SJSA1 (cell line): ENCODE data around the gene OSBPL10. TPM values are rescaled to one million over a fixed set of nuclear protein-coding genes. Genes with fewer than 3 reads are reported as not detected.
"Not testable (repeated sequence)": the region's sequence is repeated elsewhere in the genome, so short reads cannot be mapped to it uniquely, and the experiment has no call there.

ENCODE experiments used
- DNase-seq, 2 experiments: peaks; one replicate each; pipeline ENCODE4 v3.0.0-alpha.2; 2015 to 2020; ENCODE audit warnings: low spot score in 2 of 2, low read depth in 1 of 2
- H3K27ac ChIP-seq: fragments of 250-450 bp; sonication (Bioruptor Pico); 2 replicates; pipeline ENCODE4 v1.5.1; 2020; ENCODE audit warnings: mild to moderate bottlenecking, moderate library complexity
- H3K27me3 ChIP-seq: fragments of 250-450 bp; sonication (Bioruptor Pico); replicated peaks from 2 replicates; pipeline ENCODE4 v1.5.1; 2020; ENCODE audit warnings: mild to moderate bottlenecking, moderate library complexity
- H3K36me3 ChIP-seq: fragments of 250-450 bp; sonication (Bioruptor Pico); 2 replicates; pipeline ENCODE4 v1.5.1; 2020; ENCODE audit warnings: mild to moderate bottlenecking
- H3K4me1 ChIP-seq: fragments of 250-450 bp; sonication (Bioruptor Pico); replicated peaks from 2 replicates; pipeline ENCODE4 v1.6.1; 2021; ENCODE audit warnings: mild to moderate bottlenecking
- H3K4me3 ChIP-seq: fragments of 250-450 bp; sonication (Bioruptor Pico); 2 replicates; pipeline ENCODE4 v1.5.1; 2020; ENCODE audit warnings: mild to moderate bottlenecking
- H3K9me3 ChIP-seq: fragments of 250-450 bp; sonication (Bioruptor Pico); replicated peaks from 2 replicates; pipeline ENCODE4 v1.5.1; 2020; ENCODE audit warnings: mild to moderate bottlenecking
- total RNA-seq: library from RNA; depleted of rRNA; stranded (reverse); fragments of >200 nt; shearing (Covaris generic); gene quantifications from 2 replicates; pipeline ENCODE4 v1.2.3, GENCODE V29; 2014

The OSBPL10 gene
- total RNA-seq, 1 experiment from 2014 or later, result 6.9 TPM

- no peaks in the 10 kb centered on the region for H3K9me3 ChIP-seq
- no peaks in the 10 kb centered on the region for H3K36me3 ChIP-seq
- H3K4me1 ChIP-seq, result no peaks in the 10 kb centered on the region
- no peaks in the 10 kb centered on the region for H3K27me3 ChIP-seq
- H3K4me3 ChIP-seq, result no peak overlapping the region
- no peak overlapping the region for H3K27ac ChIP-seq
- DNase-seq, result no peak
Measured at GRCh38 chr3:31798840-31799239, 182.2 kb downstream of the OSBPL10 start.

DNA sequence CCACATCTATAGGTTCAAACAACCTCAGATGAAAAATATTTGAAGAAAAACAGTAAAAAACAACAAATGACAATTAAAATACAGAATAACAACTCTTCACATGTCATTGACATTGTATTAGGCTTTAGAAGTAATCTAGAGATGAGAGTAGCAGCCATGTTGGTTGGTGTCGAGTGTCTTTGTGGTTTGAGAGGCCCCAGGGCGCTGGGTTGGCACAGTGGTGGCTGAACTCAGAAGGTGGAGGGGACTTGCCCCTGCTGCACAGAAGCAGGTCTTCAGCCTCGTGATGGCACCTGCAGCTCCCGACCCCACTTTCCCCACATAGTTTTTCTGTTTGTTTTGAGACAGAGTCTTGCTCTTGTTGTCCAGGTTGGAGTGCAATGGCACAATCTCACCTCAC is 187.2 kb downstream of the OSBPL10 start:
- no peak for DNase-seq
- no peak overlapping the region for H3K4me3 ChIP-seq
- H3K36me3 ChIP-seq, result no peaks in the 10 kb centered on the region
- no peaks in the 10 kb centered on the region for H3K27me3 ChIP-seq
- H3K27ac ChIP-seq, result no peak overlapping the region
- no peaks in the 10 kb centered on the region for H3K4me1 ChIP-seq
- H3K9me3 ChIP-seq, result no peaks in the 10 kb centered on the region

GRCh38 chr3:31791090-31791430 is 190.0 kb downstream of the OSBPL10 start:
- no peaks in the 10 kb centered on the region for H3K27me3 ChIP-seq
- no peaks in the 10 kb centered on the region for H3K36me3 ChIP-seq
- no peaks in the 10 kb centered on the region for H3K9me3 ChIP-seq
- no peak overlapping the region for H3K27ac ChIP-seq
- H3K4me3 ChIP-seq, result no peak overlapping the region
- no peak for DNase-seq
- H3K4me1 ChIP-seq, result no peaks in the 10 kb centered on the region

GRCh38 chr3:31790193-31791089 is 190.6 kb downstream of the OSBPL10 start:
- H3K36me3 ChIP-seq, result no peaks in the 10 kb centered on the region
- DNase-seq, result no peak
- no peaks in the 10 kb centered on the region for H3K9me3 ChIP-seq
- no peak overlapping the region for H3K4me3 ChIP-seq
- H3K4me1 ChIP-seq, result no peaks in the 10 kb centered on the region
- H3K27ac ChIP-seq, result no peak overlapping the region
- H3K27me3 ChIP-seq, result no peaks in the 10 kb centered on the region

DNA sequence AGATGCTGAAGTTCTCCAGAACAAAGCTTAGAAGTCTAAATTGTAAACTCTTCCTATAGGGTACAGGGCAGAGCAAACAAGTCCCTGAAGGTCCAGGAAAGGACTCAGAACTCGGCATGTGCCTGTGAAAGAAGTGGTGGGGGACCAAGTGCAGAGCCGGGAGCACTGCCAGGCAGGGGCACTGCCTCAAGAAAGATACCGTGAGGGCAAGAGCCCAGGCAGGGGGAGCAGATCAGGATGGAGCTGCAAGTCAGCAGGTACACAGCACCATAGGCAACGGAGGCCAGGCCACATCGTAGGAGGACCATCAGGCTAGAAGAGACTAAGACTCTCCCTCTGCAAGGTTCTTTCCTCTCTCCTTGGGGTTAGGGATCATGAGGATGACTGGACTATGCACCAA is 191.6 kb downstream of the OSBPL10 start:
- H3K27me3 ChIP-seq, result no peaks in the 10 kb centered on the region
- H3K36me3 ChIP-seq, result no peaks in the 10 kb centered on the region
- H3K4me3 ChIP-seq, result no peak overlapping the region
- H3K9me3 ChIP-seq, result no peaks in the 10 kb centered on the region
- H3K27ac ChIP-seq, result no peak overlapping the region
- H3K4me1 ChIP-seq, result no peaks in the 10 kb centered on the region
- DNase-seq, result no peak

- Histone ChIP-seq H3K4me3 (no peak overlapping the region), H3K27me3 (no peaks in the 10 kb centered on the region), H3K36me3 (no peaks in the 10 kb centered on the region), H3K27ac (no peak overlapping the region), H3K9me3 (no peaks in the 10 kb centered on the region), H3K4me1 (peaks cover 18% of the 10 kb centered on the region)
- no peak for DNase-seq
Measured at GRCh38 chr3:31785734-31786133, 195.3 kb downstream of the OSBPL10 start.

GRCh38 chr3:31785286-31785685 is 195.8 kb downstream of the OSBPL10 start:
- Histone ChIP-seq H3K4me3 (no peak overlapping the region), H3K9me3 (no peaks in the 10 kb centered on the region), H3K4me1 (peaks cover 18% of the 10 kb centered on the region), H3K27me3 (no peaks in the 10 kb centered on the region), H3K27ac (no peak overlapping the region), H3K36me3 (no peaks in the 10 kb centered on the region)
- DNase-seq, result no peak

- peak in 1 of 2 experiments; percentile 26 for DNase-seq
- peaks cover 18% of the 10 kb centered on the region for H3K4me1 ChIP-seq
- H3K27ac ChIP-seq, H3K4me3 ChIP-seq, H3K27me3 ChIP-seq, H3K9me3 ChIP-seq, H3K36me3 ChIP-seq: not testable (repeated sequence)
Measured at GRCh38 chr3:31783851-31784250, 197.2 kb downstream of the OSBPL10 start.

GRCh38 chr3:31782306-31782705 is 198.8 kb downstream of the OSBPL10 start:
- not testable (repeated sequence) for H3K9me3 ChIP-seq, H3K4me3 ChIP-seq

GRCh38 chr3:31779514-31779913 is 201.5 kb downstream of the OSBPL10 start:
- Histone ChIP-seq H3K27me3 (no peaks in the 10 kb centered on the region), H3K36me3 (no peaks in the 10 kb centered on the region), H3K4me1 (peaks cover 18% of the 10 kb centered on the region), H3K9me3 (no peaks in the 10 kb centered on the region), H3K4me3 (no peak overlapping the region), H3K27ac (no peak overlapping the region)
- DNase-seq, result no peak

More at GRCh38 chr3:31782306-31782705, 198.8 kb downstream of the OSBPL10 start:
- H3K27ac ChIP-seq, H3K36me3 ChIP-seq, H3K27me3 ChIP-seq: not testable (repeated sequence)
- peaks cover 18% of the 10 kb centered on the region for H3K4me1 ChIP-seq
- peak in 1 of 2 experiments; percentile 60 for DNase-seq

- H3K36me3 ChIP-seq, result no peaks in the 10 kb centered on the region
- H3K9me3 ChIP-seq, result no peaks in the 10 kb centered on the region
- no peak for DNase-seq
- peaks cover 9% of the 10 kb centered on the region for H3K4me1 ChIP-seq
- H3K27ac ChIP-seq, result no peak overlapping the region
- H3K27me3 ChIP-seq, result no peaks in the 10 kb centered on the region
- no peak overlapping the region for H3K4me3 ChIP-seq
Measured at GRCh38 chr3:31777887-31778286, 203.2 kb downstream of the OSBPL10 start.

- Histone ChIP-seq H3K27me3 (no peaks in the 10 kb centered on the region), H3K9me3 (no peaks in the 10 kb centered on the region), H3K4me3 (no peak overlapping the region), H3K36me3 (no peaks in the 10 kb centered on the region), H3K27ac (no peak overlapping the region), H3K4me1 (peaks cover 3% of the 10 kb centered on the region)
- DNase-seq, result no peak
Measured at GRCh38 chr3:31777092-31777491, 204.0 kb downstream of the OSBPL10 start.

DNA sequence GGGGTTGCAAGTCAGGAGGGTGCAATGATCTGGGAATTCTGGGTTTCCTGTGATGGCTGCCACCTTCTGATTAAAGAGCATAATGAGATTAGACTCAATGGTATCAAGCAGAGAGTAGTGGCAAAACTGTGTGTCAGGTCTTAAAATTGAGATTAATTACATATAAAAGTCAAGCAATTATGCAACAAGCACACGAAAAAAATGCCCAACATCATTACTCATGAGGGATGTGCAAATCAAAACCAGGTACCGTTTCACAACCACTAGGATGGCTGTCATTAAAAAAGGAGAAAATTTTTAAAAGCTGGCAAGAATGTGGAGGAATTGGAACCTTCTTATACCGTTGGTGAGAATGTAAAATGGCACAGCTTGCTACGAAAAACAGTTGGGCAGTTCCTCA is 205.0 kb downstream of the OSBPL10 start:
- Histone ChIP-seq H3K36me3 (no peaks in the 10 kb centered on the region), H3K27ac (no peak overlapping the region), H3K9me3 (no peaks in the 10 kb centered on the region), H3K4me3 (no peak overlapping the region), H3K27me3 (no peaks in the 10 kb centered on the region), H3K4me1 (no peaks in the 10 kb centered on the region)
- no peak for DNase-seq

GRCh38 chr3:31775383-31775782 is 205.7 kb downstream of the OSBPL10 start:
- Histone ChIP-seq H3K9me3 (no peaks in the 10 kb centered on the region), H3K4me1 (no peaks in the 10 kb centered on the region), H3K27me3 (no peaks in the 10 kb centered on the region), H3K36me3 (no peaks in the 10 kb centered on the region), H3K27ac (no peak overlapping the region), H3K4me3 (no peak overlapping the region)
- DNase-seq, result no peak
